CD4-positive, alpha-beta T cell (primary cell): Measurements from ENCODE around the gene NDNF. TPM values are rescaled to one million over a fixed set of nuclear protein-coding genes. Genes with fewer than 3 reads are reported as not detected.

Source experiments
- ATAC-seq: fragments of 200-7000 bp; cut with Tn5 transposase; one replicate; pipeline ENCODE4 v1.10.0; 2022; ENCODE audit warnings: mild to moderate bottlenecking; ENCODE audit not compliant: poor library complexity
- CTCF ChIA-PET: fragments of 350-600 bp; sonication (Branson Sonifier 250); formaldehyde crosslinking; loops from one replicate; lab custom pipeline; 2021; ENCODE audit warnings: antibody characterized with exemption, inconsistent platforms; lab: Charles Lee
- POLR2A ChIA-PET: fragments of 350-600 bp; sonication (Branson Sonifier 250); formaldehyde crosslinking; loops from one replicate; lab custom pipeline; 2021; ENCODE audit warnings: antibody characterized with exemption, inconsistent platforms; lab: Charles Lee
- DNase-seq, 14 experiments: peaks; one replicate each; pipeline ENCODE4 v3.0.0-alpha.2; 2013 to 2020; ENCODE audit warnings: mixed read lengths in 2 of 14
- H3K27ac ChIP-seq, 2 donors: one replicate each; pipeline versions ENCODE4 v1.5.1 to v1.7.0; 2013; ENCODE audit warnings: low read length in 2 of 2, low read depth in 1 of 2, mild to moderate bottlenecking in 1 of 2
- H3K27me3 ChIP-seq, 2 experiments: 1 replicate in 1 of 2; 2 replicates in 1 of 2; pipeline versions ENCODE4 v1.6.1 to v1.7.0; 2013; ENCODE audit warnings: low read length in 2 of 2, control low read depth in 1 of 2, mild to moderate bottlenecking in 1 of 2, moderate library complexity in 1 of 2; ENCODE audit not compliant: insufficient read depth in 2 of 2, control insufficient read depth in 1 of 2
- H3K36me3 ChIP-seq: one replicate; pipeline ENCODE4 v1.6.1; 2013; ENCODE audit warnings: low read length, control low read depth; ENCODE audit not compliant: insufficient read depth
- H3K4me1 ChIP-seq: one replicate; pipeline ENCODE4 v1.6.1; 2013; ENCODE audit warnings: low read length, control low read depth; ENCODE audit not compliant: insufficient read depth
- H3K4me3 ChIP-seq: one replicate; pipeline ENCODE4 v1.5.1; 2013; ENCODE audit warnings: mild to moderate bottlenecking, low read length, moderate library complexity
- H3K9me3 ChIP-seq, 2 experiments: 1 replicate in 1 of 2; 2 replicates in 1 of 2; pipeline versions ENCODE4 v1.6.1 to v1.7.0; 2013; ENCODE audit warnings: low read length in 2 of 2, mild to moderate bottlenecking in 2 of 2, control low read depth in 1 of 2, moderate library complexity in 1 of 2; ENCODE audit not compliant: control insufficient read depth in 1 of 2, insufficient read depth in 1 of 2
- H3K27ac Mint-ChIP-seq: one replicate; pipeline ENCODE4 v1.8.0; 2020; ENCODE audit warnings: mixed read lengths
- H3K27me3 Mint-ChIP-seq: one replicate; pipeline ENCODE4 v1.8.0; 2021; ENCODE audit warnings: mixed read lengths
- H3K36me3 Mint-ChIP-seq: one replicate; pipeline ENCODE4 v1.8.0; 2021; ENCODE audit warnings: low read depth, mixed read lengths
- H3K4me1 Mint-ChIP-seq: one replicate; pipeline ENCODE4 v1.8.0; 2021; ENCODE audit warnings: low read depth, mixed read lengths
- H3K4me3 Mint-ChIP-seq: one replicate; pipeline ENCODE4 v1.8.0; 2020; ENCODE audit warnings: mild to moderate bottlenecking, mixed read lengths
- H3K9me3 Mint-ChIP-seq: one replicate; pipeline ENCODE4 v1.8.0; 2020; ENCODE audit warnings: mixed read lengths
- CTCF ChIP-seq: fragments of 200-600 bp; IDR thresholded peaks from one replicate; pipeline ENCODE4 v1.8.0; 2022; ENCODE audit warnings: antibody characterized with exemption, mild to moderate bottlenecking
- intact Hi-C, 2 experiments: fragments of 100-400 bp; cut with DNase I in 1 of 2; cut with micrococcal nuclease in 1 of 2; formaldehyde crosslinking; loops; one replicate each; pipeline versions ENCODE4 v1.15.1 to v1.9.0; 2023 to 2025; cut with DNase I, micrococcal nuclease
- total RNA-seq, 174 experiments: library from RNA in 2 of 174; stranded (reverse) in 2 of 174; gene quantifications; one replicate each; pipeline ENCODE4 v1.2.3 and lab custom pipeline; 2021 to 2026

The NDNF gene
- total RNA-seq, 2 experiments from 2014 or later: 0.25 TPM; not detected in 1

- H3K9me3 Mint-ChIP-seq: no peaks in the 10 kb centered on the region
- peaks cover 26 to 62% of the 10 kb centered on the region in 2 experiments for H3K27me3 ChIP-seq
- no peak overlapping the region for H3K27ac Mint-ChIP-seq
- POLR2A ChIA-PET: interaction anchor here (0.8 kb wide), 1 partner anchor 102 kb away, joined by 3 read pairs; no protein-coding TSS in a partner anchor
- H3K36me3 Mint-ChIP-seq: no peaks in the 10 kb centered on the region
- peaks cover 24% of the 10 kb centered on the region for H3K4me1 ChIP-seq
- H3K4me3 Mint-ChIP-seq: peak overlapping the region; percentile 32
- H3K27me3 Mint-ChIP-seq: peaks cover 71% of the 10 kb centered on the region
- peaks cover 0 to 12% of the 10 kb centered on the region in 2 experiments for H3K9me3 ChIP-seq
- peaks cover 40% of the 10 kb centered on the region for H3K4me1 Mint-ChIP-seq
- no peaks in the 10 kb centered on the region for H3K36me3 ChIP-seq
- H3K4me3 ChIP-seq: no peak overlapping the region
- ATAC-seq: no peak
- intact Hi-C loops: loop anchor here in 1 of 2 experiments (5.0 kb wide), 1 partner anchor 523 kb away; no protein-coding TSS in a partner anchor
- no peak for TF ChIP-seq CTCF
- CTCF ChIA-PET: no interaction called here
- DNase-seq: no peak
- H3K27ac ChIP-seq: no peak overlapping the region
Observed at GRCh38 chr4:121073672-121074381, 1.5 kb upstream of the NDNF start.

- intact Hi-C loops: loop anchor here in 1 of 2 experiments (5.0 kb wide), 1 partner anchor 524 kb away; no protein-coding TSS in a partner anchor
- H3K27ac Mint-ChIP-seq: no peak overlapping the region
- Histone ChIP-seq H3K27ac (no peak overlapping the region), H3K4me1 (peaks cover 24% of the 10 kb centered on the region), H3K9me3 (peaks cover 0 to 12% of the 10 kb centered on the region in 2 experiments), H3K36me3 (no peaks in the 10 kb centered on the region), H3K4me3 (peak overlapping the region; percentile 55), H3K27me3 (peaks cover 26 to 69% of the 10 kb centered on the region in 2 experiments)
- CTCF ChIA-PET: no interaction called here
- TF ChIP-seq CTCF: no peak
- no peaks in the 10 kb centered on the region for H3K9me3 Mint-ChIP-seq
- DNase-seq: peak in 4 of 14 experiments; percentile 2 to 21 (median 20)
- peaks cover 34% of the 10 kb centered on the region for H3K4me1 Mint-ChIP-seq
- peak; percentile 25 for ATAC-seq
- H3K4me3 Mint-ChIP-seq: peak overlapping the region; percentile 89
- H3K36me3 Mint-ChIP-seq: no peaks in the 10 kb centered on the region
- POLR2A ChIA-PET: interaction anchor here (0.8 kb wide), 1 partner anchor 103 kb away, joined by 3 read pairs; no protein-coding TSS in a partner anchor
- H3K27me3 Mint-ChIP-seq: peaks cover 77% of the 10 kb centered on the region
Observed at GRCh38 chr4:121073004-121073435, 685 bp upstream of the NDNF start.

- ChIA-PET POLR2A (interaction anchor here (0.6 to 1.0 kb wide), 2 partner anchors 11 to 63 kb away, joined by 3 read pairs; no protein-coding TSS in a partner anchor), CTCF (interaction anchor here (0.7 kb wide), 1 partner anchor 889 kb away, joined by 3 read pairs; no protein-coding TSS in a partner anchor)
- ATAC-seq (no peak), DNase-seq (peak in 1 of 14 experiments; percentile 16)
- Histone ChIP-seq H3K27me3 (peaks cover 26 to 72% of the 10 kb centered on the region in 2 experiments), H3K9me3 (peaks cover 0 to 12% of the 10 kb centered on the region in 2 experiments), H3K4me3 (peak overlapping the region; percentile 55), H3K36me3 (no peaks in the 10 kb centered on the region), H3K4me1 (peaks cover 24% of the 10 kb centered on the region), H3K27ac (no peak overlapping the region)
- Mint-ChIP-seq H3K9me3 (no peaks in the 10 kb centered on the region), H3K27ac (no peak overlapping the region), H3K4me1 (peaks cover 34% of the 10 kb centered on the region), H3K27me3 (peaks cover 76% of the 10 kb centered on the region), H3K4me3 (peak overlapping the region; percentile 87), H3K36me3 (no peaks in the 10 kb centered on the region)
- TF ChIP-seq CTCF: no peak
- intact Hi-C loops: loop anchor here in 1 of 2 experiments (5.0 kb wide), 1 partner anchor 526 kb away; no protein-coding TSS in a partner anchor
Observed at GRCh38 chr4:121071640-121072223, 603 bp downstream of the NDNF start.
